ENCODE measurements around the gene SLIT3. TPM values are rescaled to one million over a fixed set of nuclear protein-coding genes. Genes with fewer than 3 reads are reported as not detected.

The SLIT3 gene
- total and polyA plus RNA-seq, 9 of the 15 experiments (the other 6 are each of a cell fraction or from before 2014, with no cell fraction given), result 0.01 to 0.04 TPM; not detected in 7

DNA sequence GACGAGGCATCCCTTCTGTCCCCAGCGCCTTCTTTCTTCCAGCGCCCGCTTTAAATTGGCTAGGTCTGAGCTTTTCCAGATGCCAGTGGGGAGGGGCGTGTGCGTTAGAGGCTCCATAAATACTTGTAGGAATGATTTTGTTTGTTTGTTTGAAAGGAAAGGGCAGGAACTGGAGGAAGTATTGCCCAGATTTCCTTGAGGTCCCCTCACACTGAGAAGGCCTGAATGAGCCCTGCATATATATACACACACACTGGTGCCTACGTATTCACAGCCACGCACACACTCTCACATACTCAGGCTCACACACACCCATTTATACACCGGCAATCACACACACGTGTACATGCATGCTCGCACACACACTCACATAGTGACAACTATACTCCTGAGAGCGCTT lies 1.0 kb upstream of the SLIT3 start (continued):
- TF ChIP-seq, protein P1, sequence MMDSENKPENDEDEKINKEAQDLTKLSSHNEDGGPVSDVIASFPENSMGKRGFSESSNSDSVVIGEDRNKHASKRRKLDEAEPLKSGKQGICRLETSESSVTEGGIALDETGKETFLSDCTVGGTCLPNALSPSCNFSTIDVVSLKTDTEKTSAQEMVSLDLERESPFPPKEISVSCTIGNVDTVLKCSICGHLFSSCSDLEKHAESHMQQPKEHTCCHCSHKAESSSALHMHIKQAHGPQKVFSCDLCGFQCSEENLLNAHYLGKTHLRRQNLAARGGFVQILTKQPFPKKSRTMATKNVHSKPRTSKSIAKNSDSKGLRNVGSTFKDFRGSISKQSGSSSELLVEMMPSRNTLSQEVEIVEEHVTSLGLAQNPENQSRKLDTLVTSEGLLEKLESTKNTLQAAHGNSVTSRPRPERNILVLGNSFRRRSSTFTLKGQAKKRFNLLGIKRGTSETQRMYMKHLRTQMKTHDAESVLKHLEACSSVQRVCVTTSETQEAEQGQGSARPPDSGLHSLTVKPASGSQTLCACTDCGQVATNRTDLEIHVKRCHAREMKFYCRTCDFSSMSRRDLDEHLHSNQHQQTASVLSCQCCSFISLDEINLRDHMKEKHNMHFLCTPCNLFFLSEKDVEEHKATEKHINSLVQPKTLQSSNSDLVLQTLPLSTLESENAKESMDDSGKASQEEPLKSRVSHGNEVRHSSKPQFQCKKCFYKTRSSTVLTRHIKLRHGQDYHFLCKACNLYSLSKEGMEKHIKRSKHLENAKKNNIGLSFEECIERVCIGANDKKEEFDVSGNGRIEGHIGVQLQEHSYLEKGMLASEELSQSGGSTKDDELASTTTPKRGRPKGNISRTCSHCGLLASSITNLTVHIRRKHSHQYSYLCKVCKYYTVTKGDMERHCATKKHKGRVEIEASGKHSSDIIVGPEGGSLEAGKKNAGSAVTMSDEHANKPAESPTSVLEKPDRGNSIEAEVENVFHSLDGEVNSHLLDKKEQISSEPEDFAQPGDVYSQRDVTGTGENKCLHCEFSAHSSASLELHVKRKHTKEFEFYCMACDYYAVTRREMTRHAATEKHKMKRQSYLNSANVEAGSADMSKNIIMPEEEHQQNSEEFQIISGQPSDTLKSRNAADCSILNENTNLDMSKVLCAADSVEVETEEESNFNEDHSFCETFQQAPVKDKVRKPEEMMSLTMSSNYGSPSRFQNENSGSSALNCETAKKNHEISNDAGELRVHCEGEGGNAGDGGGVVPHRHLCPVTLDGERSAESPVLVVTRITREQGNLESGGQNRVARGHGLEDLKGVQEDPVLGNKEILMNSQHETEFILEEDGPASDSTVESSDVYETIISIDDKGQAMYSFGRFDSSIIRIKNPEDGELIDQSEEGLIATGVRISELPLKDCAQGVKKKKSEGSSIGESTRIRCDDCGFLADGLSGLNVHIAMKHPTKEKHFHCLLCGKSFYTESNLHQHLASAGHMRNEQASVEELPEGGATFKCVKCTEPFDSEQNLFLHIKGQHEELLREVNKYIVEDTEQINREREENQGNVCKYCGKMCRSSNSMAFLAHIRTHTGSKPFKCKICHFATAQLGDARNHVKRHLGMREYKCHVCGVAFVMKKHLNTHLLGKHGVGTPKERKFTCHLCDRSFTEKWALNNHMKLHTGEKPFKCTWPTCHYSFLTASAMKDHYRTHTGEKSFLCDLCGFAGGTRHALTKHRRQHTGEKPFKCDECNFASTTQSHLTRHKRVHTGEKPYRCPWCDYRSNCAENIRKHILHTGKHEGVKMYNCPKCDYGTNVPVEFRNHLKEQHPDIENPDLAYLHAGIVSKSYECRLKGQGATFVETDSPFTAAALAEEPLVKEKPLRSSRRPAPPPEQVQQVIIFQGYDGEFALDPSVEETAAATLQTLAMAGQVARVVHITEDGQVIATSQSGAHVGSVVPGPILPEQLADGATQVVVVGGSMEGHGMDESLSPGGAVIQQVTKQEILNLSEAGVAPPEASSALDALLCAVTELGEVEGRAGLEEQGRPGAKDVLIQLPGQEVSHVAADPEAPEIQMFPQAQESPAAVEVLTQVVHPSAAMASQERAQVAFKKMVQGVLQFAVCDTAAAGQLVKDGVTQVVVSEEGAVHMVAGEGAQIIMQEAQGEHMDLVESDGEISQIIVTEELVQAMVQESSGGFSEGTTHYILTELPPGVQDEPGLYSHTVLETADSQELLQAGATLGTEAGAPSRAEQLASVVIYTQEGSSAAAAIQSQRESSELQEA (IDR thresholded peaks at IDR 0.05; ENCODE audit: low read depth), result no peak
- TF ChIP-seq, protein P2, sequence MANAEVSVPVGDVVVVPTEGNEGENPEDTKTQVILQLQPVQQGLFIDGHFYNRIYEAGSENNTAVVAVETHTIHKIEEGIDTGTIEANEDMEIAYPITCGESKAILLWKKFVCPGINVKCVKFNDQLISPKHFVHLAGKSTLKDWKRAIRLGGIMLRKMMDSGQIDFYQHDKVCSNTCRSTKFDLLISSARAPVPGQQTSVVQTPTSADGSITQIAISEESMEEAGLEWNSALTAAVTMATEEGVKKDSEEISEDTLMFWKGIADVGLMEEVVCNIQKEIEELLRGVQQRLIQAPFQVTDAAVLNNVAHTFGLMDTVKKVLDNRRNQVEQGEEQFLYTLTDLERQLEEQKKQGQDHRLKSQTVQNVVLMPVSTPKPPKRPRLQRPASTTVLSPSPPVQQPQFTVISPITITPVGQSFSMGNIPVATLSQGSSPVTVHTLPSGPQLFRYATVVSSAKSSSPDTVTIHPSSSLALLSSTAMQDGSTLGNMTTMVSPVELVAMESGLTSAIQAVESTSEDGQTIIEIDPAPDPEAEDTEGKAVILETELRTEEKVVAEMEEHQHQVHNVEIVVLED (CRISPR knock-in tag; IDR thresholded peaks at IDR 0.05), result no peak
- TF ChIP-seq, protein P3, sequence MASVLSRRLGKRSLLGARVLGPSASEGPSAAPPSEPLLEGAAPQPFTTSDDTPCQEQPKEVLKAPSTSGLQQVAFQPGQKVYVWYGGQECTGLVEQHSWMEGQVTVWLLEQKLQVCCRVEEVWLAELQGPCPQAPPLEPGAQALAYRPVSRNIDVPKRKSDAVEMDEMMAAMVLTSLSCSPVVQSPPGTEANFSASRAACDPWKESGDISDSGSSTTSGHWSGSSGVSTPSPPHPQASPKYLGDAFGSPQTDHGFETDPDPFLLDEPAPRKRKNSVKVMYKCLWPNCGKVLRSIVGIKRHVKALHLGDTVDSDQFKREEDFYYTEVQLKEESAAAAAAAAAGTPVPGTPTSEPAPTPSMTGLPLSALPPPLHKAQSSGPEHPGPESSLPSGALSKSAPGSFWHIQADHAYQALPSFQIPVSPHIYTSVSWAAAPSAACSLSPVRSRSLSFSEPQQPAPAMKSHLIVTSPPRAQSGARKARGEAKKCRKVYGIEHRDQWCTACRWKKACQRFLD (CRISPR knock-in tag; IDR thresholded peaks at IDR 0.05), result no peak
- TF ChIP-seq ZNF584 (CRISPR knock-in tag; IDR thresholded peaks at IDR 0.05; ENCODE audit: low read depth) (no peak), NCOR1 (IDR thresholded peaks at IDR 0.05) (no peak)
